ENCODE measurements around the gene CCDC142.

- no peak for TF ChIP-seq CTCF (IDR thresholded peaks at IDR 0.05)
- no peak for TF ChIP-seq POLR2A (IDR thresholded peaks at IDR 0.05)
Observed at GRCh38 chr2:74493546-74493945, 10.7 kb upstream of the CCDC142 start.

All from uterus (tissue), 2 donors.